GM12892 (cell line): Measurements from ENCODE around the gene CSF1.

Source experiments
- POLR2A ChIP-seq: IDR thresholded peaks from 2 replicates; pipeline ENCODE4 v1.6.1; 2011; ENCODE audit warnings: low read depth, low read length, control low read depth
- TAF1 ChIP-seq: IDR thresholded peaks from 2 replicates; pipeline ENCODE4 v1.6.1; 2011; ENCODE audit warnings: low read depth, mild to moderate bottlenecking, control low read depth, low read length, borderline replicate concordance

DNA sequence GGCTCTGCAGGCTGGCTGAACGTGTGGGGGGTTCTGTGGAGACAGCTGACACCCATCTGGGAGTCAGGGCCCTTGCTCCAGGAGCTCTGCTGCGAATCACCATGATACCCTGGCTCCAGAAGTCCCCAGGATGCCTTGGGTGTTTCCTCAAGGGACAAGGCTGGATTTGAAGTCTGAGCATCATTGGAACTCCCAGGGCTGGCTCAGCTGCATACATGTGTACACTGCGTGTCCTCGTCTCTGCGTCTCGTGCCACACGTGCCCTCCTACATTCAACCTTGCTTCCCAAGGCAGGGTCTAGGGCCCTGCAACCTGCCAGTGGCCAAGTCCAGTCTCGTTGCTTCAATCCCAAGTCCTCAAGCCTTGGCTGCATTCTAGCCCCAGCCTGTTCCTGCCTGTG is 11.7 kb downstream of the CSF1 start:
- TF ChIP-seq POLR2A (no peak), TAF1 (no peak)
